HG02852 (cell line): ENCODE measurements around the gene ACOT8.
"Not testable (repeated sequence)": the region's sequence is repeated elsewhere in the genome, so short reads cannot be mapped to it uniquely, and the experiment has no call there.

Experiments
- ATAC-seq: cut with Tn5 transposase; IDR thresholded peaks from one replicate; pipeline ENCODE4 v1.9.1; 2021; ENCODE audit warnings: mild to moderate bottlenecking, moderate library complexity; ENCODE audit not compliant: unreplicated experiment

ACOT8 gene

GRCh38 chr20:45798935-45799642, 58.1 kb downstream of the ACOT8 start:
- no peak for ATAC-seq

- not testable (repeated sequence) for ATAC-seq
Measured at GRCh38 chr20:45797955-45798354, 59.2 kb downstream of the ACOT8 start.

GRCh38 chr20:45797510-45797909, 59.7 kb downstream of the ACOT8 start:
- not testable (repeated sequence) for ATAC-seq

- no peak for ATAC-seq
Measured at GRCh38 chr20:45796337-45797065, 60.7 kb downstream of the ACOT8 start.

GRCh38 chr20:45792317-45793118, 64.7 kb downstream of the ACOT8 start:
- peak; percentile 10 for ATAC-seq
